CD4-positive, alpha-beta T cell treated with Interleukin-17A for 1 hour (primary cell): ENCODE results near the gene TPCN2.
"Not testable (repeated sequence)": the region's sequence is repeated elsewhere in the genome, so short reads cannot be mapped to it uniquely, and the experiment has no call there.

Source experiments
- DNase-seq: peaks from one replicate; pipeline ENCODE4 v3.0.0-alpha.2; 2020

TPCN2 gene

GRCh38 chr11:69048694-69049489 is at the start of gene TPCN2:
TSS of gene TPCN2 (plus strand) at chr11:69048932. CDS start at chr11:69048998, 66 bp downstream.
- DNase-seq: peak; percentile 94

GRCh38 chr11:68999093-68999747 is 49.5 kb upstream of the TPCN2 start:
- no peak for DNase-seq

- not testable (repeated sequence) for DNase-seq
Measured at GRCh38 chr11:68999748-69000355, 48.9 kb upstream of the TPCN2 start.

- no peak for DNase-seq
Measured at GRCh38 chr11:69000391-69000790, 48.3 kb upstream of the TPCN2 start.

GRCh38 chr11:69000831-69001242 is 47.9 kb upstream of the TPCN2 start:
- DNase-seq: no peak

- no peak for DNase-seq
Measured at GRCh38 chr11:69001243-69002081, 47.3 kb upstream of the TPCN2 start.

- DNase-seq: no peak
Measured at GRCh38 chr11:69002110-69002569, 46.6 kb upstream of the TPCN2 start.

GRCh38 chr11:69002570-69003231 is 46.0 kb upstream of the TPCN2 start:
- no peak for DNase-seq

DNA sequence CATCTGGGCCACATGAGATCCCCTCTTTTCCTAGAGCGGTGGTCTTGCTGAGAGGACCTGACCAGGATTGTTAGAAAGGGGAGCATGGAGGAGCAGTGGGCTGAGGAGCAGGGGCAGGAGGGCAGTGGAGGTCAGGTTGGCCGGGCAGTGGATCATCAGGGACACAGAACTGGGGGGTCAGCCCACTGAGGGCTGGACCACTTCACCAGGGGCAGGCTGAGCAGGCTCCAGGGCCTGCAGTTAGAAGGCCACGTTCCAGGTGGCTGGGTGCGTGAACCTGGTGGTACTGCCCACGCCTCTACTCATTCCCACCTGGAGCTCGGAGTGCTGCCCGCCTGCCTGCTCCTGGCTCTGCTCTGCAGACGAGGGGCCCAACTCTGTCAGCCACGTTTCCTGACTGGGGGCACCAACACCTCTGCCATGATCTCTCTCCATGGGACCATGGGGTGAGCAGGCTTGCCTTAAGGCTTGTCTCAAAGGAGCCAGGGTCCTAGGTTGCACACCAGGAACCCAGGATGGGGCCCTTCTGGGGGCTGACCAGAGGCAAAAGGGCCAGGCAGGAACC is 45.3 kb upstream of the TPCN2 start:
- DNase-seq: no peak

DNA sequence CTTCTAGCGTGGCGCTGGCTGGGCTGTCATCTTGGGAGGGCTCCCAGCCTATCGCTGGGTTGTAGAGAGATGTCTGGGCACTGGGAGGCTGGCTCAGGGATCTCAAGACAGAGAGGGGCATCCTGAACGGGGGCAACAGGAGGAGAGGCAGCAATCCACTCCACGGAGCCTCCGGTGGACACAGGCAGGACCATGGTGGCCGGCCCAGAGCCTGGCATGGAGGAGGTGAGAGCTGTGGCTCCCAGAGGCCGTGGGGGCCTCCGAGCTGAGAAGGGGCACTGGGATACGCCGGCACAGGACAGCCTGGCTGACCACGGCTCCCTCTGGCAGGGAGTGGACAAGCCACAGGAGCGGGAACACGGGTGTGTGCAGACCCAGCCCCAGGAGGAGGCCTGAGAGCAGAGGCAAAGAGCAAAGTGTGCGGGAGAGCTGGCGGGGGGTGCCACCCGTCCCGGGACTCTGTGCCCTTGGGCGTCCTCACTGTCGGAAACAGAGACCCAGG is 44.8 kb upstream of the TPCN2 start:
- DNase-seq: no peak

DNA sequence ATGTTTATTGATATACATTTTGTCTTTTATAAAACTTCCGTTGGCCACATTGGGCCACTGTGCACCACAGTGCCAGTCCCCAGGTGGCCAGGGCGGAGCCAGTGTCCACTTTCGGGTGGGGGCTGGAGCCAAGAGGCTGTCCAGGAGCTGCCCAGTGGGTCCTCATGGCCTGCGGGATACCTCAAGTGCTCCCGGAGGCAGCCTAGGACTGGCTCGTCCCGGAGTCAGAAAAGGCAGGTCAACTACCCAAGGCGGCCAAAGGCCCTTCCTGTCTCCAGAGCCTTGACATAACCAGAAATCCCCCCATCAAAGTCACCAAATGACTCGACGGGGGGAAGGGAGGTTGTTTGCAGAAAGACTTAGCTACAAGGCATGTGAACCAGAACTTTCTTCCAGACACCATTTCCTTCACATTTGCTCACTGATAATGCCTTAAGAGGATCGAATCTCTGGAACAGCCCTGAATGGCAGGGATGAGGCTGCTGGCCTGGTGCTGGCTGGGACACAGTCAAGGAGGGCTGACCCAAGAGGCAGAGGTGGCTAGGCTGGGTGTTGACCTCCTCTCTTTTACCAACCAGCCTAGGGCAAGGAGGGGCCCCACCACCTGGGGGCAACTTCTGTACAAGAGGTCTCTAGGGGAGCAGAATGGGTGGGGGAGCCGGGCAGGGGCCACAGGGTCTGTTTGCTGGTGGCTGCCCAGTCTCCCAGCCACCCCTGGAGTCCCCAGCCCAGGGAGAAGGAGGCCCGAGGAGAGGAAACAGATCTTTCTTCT is 44.1 kb upstream of the TPCN2 start:
- no peak for DNase-seq

GRCh38 chr11:69005183-69005630 is 43.5 kb upstream of the TPCN2 start:
- no peak for DNase-seq

GRCh38 chr11:69005631-69006368 is 42.9 kb upstream of the TPCN2 start:
- DNase-seq: no peak

GRCh38 chr11:69006816-69007215 is 41.9 kb upstream of the TPCN2 start:
- DNase-seq: no peak

- DNase-seq: no peak
Measured at GRCh38 chr11:69007975-69008381, 40.8 kb upstream of the TPCN2 start.

DNA sequence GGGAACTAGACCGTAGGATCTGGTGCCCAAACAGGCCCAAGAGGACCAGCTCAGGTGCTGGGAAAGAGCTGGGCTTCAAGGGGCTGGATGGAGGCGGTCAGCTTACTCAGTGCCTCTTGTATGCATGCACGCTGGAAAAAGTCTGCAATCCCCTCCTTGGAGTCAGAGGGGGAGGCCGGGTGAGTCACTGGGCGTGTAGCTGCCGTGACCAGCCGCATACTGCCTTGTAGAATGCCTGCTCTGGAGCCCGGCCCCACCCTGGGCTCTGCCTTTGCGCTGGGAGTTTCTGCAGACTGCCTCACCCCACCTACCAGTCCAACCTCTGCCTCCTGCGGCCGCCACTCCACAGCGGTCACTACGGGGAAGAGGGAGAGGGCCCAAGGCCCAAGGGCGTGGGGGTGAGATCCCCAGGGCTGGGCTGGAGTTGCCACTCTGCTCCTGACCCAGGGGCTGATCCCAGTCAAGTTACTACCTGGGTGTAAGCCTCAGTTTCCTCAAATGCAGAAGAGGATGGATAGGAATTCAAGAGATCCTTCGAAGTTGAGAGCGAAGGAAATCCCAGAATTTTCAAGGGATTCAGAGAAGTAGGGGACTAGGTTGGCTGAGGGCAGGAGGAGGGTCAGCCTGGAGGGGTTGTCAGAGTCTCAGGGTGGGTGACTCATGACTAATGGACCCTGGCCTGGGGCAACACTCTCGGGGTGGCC is 39.8 kb upstream of the TPCN2 start:
- DNase-seq: no peak

DNA sequence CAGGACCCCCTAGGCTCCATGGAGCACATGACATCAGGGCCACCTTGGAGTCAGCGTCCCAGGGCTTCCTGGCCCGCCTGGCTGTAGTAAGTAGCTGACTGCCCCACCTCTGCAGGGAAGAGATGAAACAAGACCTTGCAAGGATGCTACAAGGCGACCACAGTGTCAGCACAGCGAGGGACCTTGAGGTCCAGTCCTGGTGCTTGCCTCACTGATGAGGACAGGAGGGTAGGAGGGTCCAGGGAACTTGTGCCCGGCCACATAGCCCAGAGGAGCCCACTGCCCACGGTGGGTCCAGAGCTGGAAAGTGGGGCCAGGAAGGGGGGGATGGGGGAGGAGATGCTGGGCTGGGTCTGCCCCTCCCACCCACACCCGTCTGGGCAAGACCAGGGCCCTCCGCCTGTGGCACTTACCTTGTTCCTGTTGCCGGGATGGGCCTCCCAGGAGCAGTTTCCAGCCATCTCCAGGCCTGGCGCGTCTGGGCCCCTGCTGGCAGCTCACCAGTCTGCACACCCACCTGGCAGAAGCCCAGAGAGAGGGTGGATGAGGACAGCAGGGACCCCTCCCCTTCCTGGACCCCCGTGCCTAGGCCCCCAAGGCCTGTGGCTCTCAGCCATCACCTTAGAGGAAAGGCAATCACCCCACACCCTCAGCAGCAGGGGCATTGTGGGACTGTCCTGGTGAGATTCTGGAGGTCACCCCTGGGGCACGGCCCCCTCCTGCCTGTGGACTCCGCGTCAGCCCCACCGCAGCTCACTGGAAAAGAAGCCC is 39.1 kb upstream of the TPCN2 start:
- DNase-seq: no peak

DNA sequence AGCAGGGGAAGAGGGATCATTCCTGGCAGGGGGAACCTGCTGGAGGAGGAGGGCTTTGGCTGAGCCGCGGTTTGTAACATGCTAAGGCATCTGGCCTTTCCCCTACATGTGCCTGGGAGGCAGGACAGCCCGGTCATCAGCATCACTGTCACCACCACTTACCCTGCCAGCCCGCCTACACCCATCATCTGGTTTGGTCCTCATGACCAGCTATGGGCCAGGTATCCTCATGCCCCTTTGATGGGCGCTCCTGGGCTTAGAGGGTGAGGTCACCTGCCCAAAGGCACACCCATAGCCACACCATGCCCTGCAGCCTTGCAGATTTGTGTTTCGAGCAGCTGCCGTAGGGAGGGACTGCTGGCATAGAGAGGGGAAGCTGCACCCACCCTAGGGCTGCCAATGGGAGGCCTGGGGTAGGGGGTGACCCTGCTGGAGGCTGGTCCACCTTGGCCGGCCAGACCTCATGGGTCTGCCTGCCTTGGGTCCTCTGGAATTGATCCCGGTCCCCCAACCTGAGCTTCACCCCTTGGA is 38.3 kb upstream of the TPCN2 start:
- DNase-seq: no peak
